Liver (tissue), 9 donors: ENCODE measurements around the gene CDT1. TPM values are rescaled to one million over a fixed set of nuclear protein-coding genes. Genes with fewer than 3 reads are reported as not detected.

Experiments
- DNase-seq: peaks from one replicate; pipeline ENCODE4 v3.0.0-alpha.2; 2017; ENCODE audit warnings: low spot score
- H3K27ac ChIP-seq, 2 donors: one replicate each; pipeline ENCODE4 v1.7.0; 2013; ENCODE audit warnings: inconsistent platforms in 2 of 2, low read length in 2 of 2, control low read depth in 1 of 2, low read depth in 1 of 2, mild to moderate bottlenecking in 1 of 2
- H3K27me3 ChIP-seq, 4 donors: one replicate each; pipeline versions ENCODE4 v1.6.1 to v1.7.0; 2013; ENCODE audit warnings: low read length in 3 of 4, inconsistent platforms in 1 of 4, mild to moderate bottlenecking in 1 of 4, moderate library complexity in 1 of 4; ENCODE audit not compliant: control insufficient read depth in 4 of 4, insufficient read depth in 4 of 4
- H3K36me3 ChIP-seq, 4 donors: one replicate each; pipeline versions ENCODE4 v1.6.1 to v1.7.0; 2013; ENCODE audit warnings: low read length in 3 of 4, mild to moderate bottlenecking in 3 of 4, low read depth in 1 of 4, moderate library complexity in 1 of 4; ENCODE audit not compliant: control insufficient read depth in 4 of 4, insufficient read depth in 3 of 4
- H3K4me1 ChIP-seq, 4 donors: one replicate each; pipeline versions ENCODE4 v1.6.1 to v1.7.0; 2013; ENCODE audit warnings: low read length in 3 of 4, mild to moderate bottlenecking in 3 of 4, moderate library complexity in 1 of 4; ENCODE audit not compliant: control insufficient read depth in 4 of 4, insufficient read depth in 4 of 4
- H3K4me3 ChIP-seq, 3 donors: one replicate each; pipeline versions ENCODE4 v1.6.1 to v1.7.0; 2013; ENCODE audit warnings: low read length in 3 of 3, control low read depth in 1 of 3, low read depth in 1 of 3, mild to moderate bottlenecking in 1 of 3
- H3K9ac ChIP-seq, 2 donors: one replicate each; pipeline ENCODE4 v1.7.0; 2013; ENCODE audit warnings: low read length in 2 of 2, mild to moderate bottlenecking in 2 of 2, moderate library complexity in 2 of 2, control low read depth in 1 of 2, low read depth in 1 of 2
- H3K9me3 ChIP-seq, 4 donors: one replicate each; pipeline versions ENCODE4 v1.6.1 to v1.7.0; 2013; ENCODE audit warnings: low read length in 3 of 4; ENCODE audit not compliant: control insufficient read depth in 4 of 4
- ATF3 ChIP-seq: IDR thresholded peaks from 2 replicates; pipeline ENCODE4 v1.6.1; 2016; ENCODE audit warnings: antibody characterized with exemption
- CTCF ChIP-seq: fragments of 150-350 bp; IDR thresholded peaks from 2 replicates; pipeline ENCODE4 v1.5.1; 2017; ENCODE audit warnings: improper control_type of control experiment, low read depth, low read length; ENCODE audit not compliant: missing input control
- EGR1 ChIP-seq, 2 donors: IDR thresholded peaks; 2 replicates each; pipeline ENCODE4 v1.6.1; 2016 to 2018; ENCODE audit warnings: antibody characterized with exemption in 2 of 2, low read depth in 2 of 2
- FOXA1 ChIP-seq: IDR thresholded peaks from 2 replicates; pipeline ENCODE4 v1.6.1; 2016; ENCODE audit warnings: antibody characterized with exemption
- FOXA2 ChIP-seq: IDR thresholded peaks from 2 replicates; pipeline ENCODE4 v1.6.1; 2016; ENCODE audit warnings: antibody characterized with exemption
- GABPA ChIP-seq, 2 donors: IDR thresholded peaks in 1 of 2; conservative IDR thresholded peaks in 1 of 2; 2 replicates each; pipeline ENCODE4 v1.6.1; 2016; ENCODE audit warnings: antibody characterized with exemption in 2 of 2, mild to moderate bottlenecking in 1 of 2, moderate library complexity in 1 of 2
- HNF4A ChIP-seq, 2 donors: conservative IDR thresholded peaks; 2 replicates each; pipeline ENCODE4 v1.6.1; 2016; ENCODE audit warnings: antibody characterized with exemption in 2 of 2, mild to moderate bottlenecking in 2 of 2
- HNF4G ChIP-seq: IDR thresholded peaks from 2 replicates; pipeline ENCODE4 v1.6.1; 2016; ENCODE audit warnings: antibody characterized with exemption
- JUND ChIP-seq, 2 donors: IDR thresholded peaks; 2 replicates each; pipeline ENCODE4 v1.6.1; 2016; ENCODE audit warnings: antibody characterized with exemption in 2 of 2
- MAX ChIP-seq: IDR thresholded peaks from 2 replicates; pipeline ENCODE4 v1.6.1; 2016; ENCODE audit warnings: antibody characterized with exemption
- RAD21 ChIP-seq, 2 donors: IDR thresholded peaks; 2 replicates each; pipeline ENCODE4 v1.6.1; 2016; ENCODE audit warnings: antibody characterized with exemption in 2 of 2, mild to moderate bottlenecking in 2 of 2
- REST ChIP-seq: IDR thresholded peaks from 2 replicates; pipeline ENCODE4 v1.6.1; 2016; ENCODE audit warnings: antibody characterized with exemption, mild to moderate bottlenecking
- SP1 ChIP-seq: IDR thresholded peaks from 2 replicates; pipeline ENCODE4 v1.6.1; 2018; ENCODE audit warnings: antibody characterized with exemption, mild to moderate bottlenecking
- TAF1 ChIP-seq: conservative IDR thresholded peaks from 2 replicates; pipeline ENCODE4 v1.6.1; 2016; ENCODE audit warnings: antibody characterized with exemption, mild to moderate bottlenecking
- YY1 ChIP-seq: IDR thresholded peaks from 2 replicates; pipeline ENCODE4 v1.6.1; 2016; ENCODE audit warnings: antibody characterized with exemption, mild to moderate bottlenecking
- ZBTB33 ChIP-seq: IDR thresholded peaks from 2 replicates; pipeline ENCODE4 v1.6.1; 2016; ENCODE audit warnings: antibody characterized with exemption
- WGBS: extraction: QIAGEN DNeasy Blood & Tissue Kit; methylation state at CpG from one replicate; pipeline ENCODE4 v1.1.7; 2013; 5-methylcytosine and 5-hydroxymethylcytosine counted together
- polyA plus RNA-seq, 2 donors: library from polyadenylated mRNA; stranded (reverse) in 1 of 2; unstranded in 1 of 2; fragments of 200-250 nt in 1 of 2; fragments of >200 nt in 1 of 2; fragmentation: Nextera tagmentation in 1 of 2; extraction: Ambion mirVana in 1 of 2; gene quantifications; one replicate each; pipeline versions ENCODE4 v1.2.1 to v1.2.3, GENCODE V29; 2013 to 2015
- total RNA-seq, 2 donors: library from RNA; depleted of rRNA; stranded (reverse); fragments of >200 nt; gene quantifications; one replicate each; pipeline ENCODE4 v1.2.3, GENCODE V29; 2014
- donor health status: healthy.
- donor health status: healthy.
- donor health status: healthy.
- donor health status: healthy.
- donor health status: healthy.

Gene CDT1
- total RNA-seq (10 to 100 TPM in 1 of 2 donors, under 1 TPM in 1; 0.08 to 37.6 TPM), polyA plus RNA-seq (1 to 10 TPM in 1 of 2 donors, under 1 TPM in 1; 0.11 to 1.8 TPM)

- WGBS, result under 1% methylated on average over 97 of the region's 98 CpGs
- peak within 1 kb of the TSS; percentile 6 to 65 for H3K27ac ChIP-seq
- peak; percentile 91 for DNase-seq
Observed at GRCh38 chr16:88803264-88803987, at the start of gene CDT1. TSS of gene CDT1 (plus strand) at chr16:88803789. CDS start at chr16:88803832, 43 bp downstream.

GRCh38 chr16:88754109-88754911 lies 49.3 kb upstream of the CDT1 start:
- no peak for TF ChIP-seq SP1
- no peak for TF ChIP-seq TAF1
- no peak for TF ChIP-seq JUND (IDR thresholded peaks at IDR 0.05)
- H3K9ac ChIP-seq, result no peak overlapping the region
- 94% methylated on average over 28 of the region's 28 CpGs for WGBS
- H3K27ac ChIP-seq, result no peak overlapping the region
- no peak overlapping the region for H3K4me3 ChIP-seq
- H3K9me3 ChIP-seq, result no peaks in the 10 kb centered on the region
- peaks cover 3 to 12% (median 11%) of the 10 kb centered on the region in 4 donors for H3K4me1 ChIP-seq
- H3K36me3 ChIP-seq, result peaks cover 0 to 6% (median 1%) of the 10 kb centered on the region in 4 donors
- H3K27me3 ChIP-seq, result no peaks in the 10 kb centered on the region
- no peak for DNase-seq

More at GRCh38 chr16:88803264-88803987, at the start of gene CDT1:
- no peak for TF ChIP-seq GABPA (IDR thresholded peaks at IDR 0.05 in 1 of 2, conservative IDR thresholded peaks at IDR 0.05 in 1 of 2)
- TF ChIP-seq REST, result no peak
- no peak for TF ChIP-seq YY1
- no peak for TF ChIP-seq EGR1 (IDR thresholded peaks at IDR 0.05; ENCODE audit: low read depth in 2 of 2)
- no peak for TF ChIP-seq HNF4A (conservative IDR thresholded peaks at IDR 0.05)
- Histone ChIP-seq H3K36me3 (no peaks in the 10 kb centered on the region), H3K4me1 (peaks cover 10 to 23% (median 12%) of the 10 kb centered on the region in 4 donors), H3K9me3 (no peaks in the 10 kb centered on the region), H3K27me3 (no peaks in the 10 kb centered on the region), H3K4me3 (peak within 1 kb of the TSS; percentile 53 to 72 (median 66)), H3K9ac (no peak within 1 kb of the TSS)

- 87% methylated on average over 42 of the region's 42 CpGs for WGBS
- no peaks in the 10 kb centered on the region for H3K27me3 ChIP-seq
- no peak overlapping the region for H3K27ac ChIP-seq
- DNase-seq, result no peak
- H3K4me3 ChIP-seq, result no peak overlapping the region
- no peaks in the 10 kb centered on the region for H3K9me3 ChIP-seq
- H3K36me3 ChIP-seq, result peaks cover 0 to 6% (median 1%) of the 10 kb centered on the region in 4 donors
- no peak overlapping the region for H3K9ac ChIP-seq
- peaks cover 11 to 20% (median 19%) of the 10 kb centered on the region in 4 donors for H3K4me1 ChIP-seq
- TF ChIP-seq HNF4A (conservative IDR thresholded peaks at IDR 0.05), result no peak
- TF ChIP-seq MAX, result no peak
- no peak for TF ChIP-seq YY1
- no peak for TF ChIP-seq CTCF
- TF ChIP-seq FOXA1, result no peak
- no peak for TF ChIP-seq ATF3
- no peak for TF ChIP-seq RAD21 (IDR thresholded peaks at IDR 0.05)
- TF ChIP-seq ZBTB33, result no peak
- TF ChIP-seq HNF4G, result no peak
- TF ChIP-seq SP1, result no peak
- no peak for TF ChIP-seq FOXA2
- no peak for TF ChIP-seq EGR1 (IDR thresholded peaks at IDR 0.05; ENCODE audit: low read depth in 2 of 2)
Observed at GRCh38 chr16:88754912-88755744, 48.5 kb upstream of the CDT1 start.
